T47D (cell line): ENCODE data around the gene HVCN1.

Experiments used
- DNase-seq, 2 experiments: peaks; one replicate each; pipeline versions ENCODE4 v3.0.0 to v3.0.0-alpha.2; 2011 to 2012; ENCODE audit warnings: low read depth in 1 of 2, low spot score in 1 of 2
- JUND ChIP-seq: IDR thresholded peaks from 2 replicates; pipeline ENCODE4 v1.6.1; 2012; ENCODE audit warnings: low read depth
- in situ Hi-C: cut with HindIII; loops from 2 replicates; pipeline ENCODE4 v1.10.0; 2016; ENCODE audit warnings: low sequenced_read_pairs, low pct_unique_long_range_greater_than_20kb

Gene HVCN1

GRCh38 chr12:110720516-110720915, 31.6 kb upstream of the HVCN1 start:
- no peak for TF ChIP-seq JUND
- in situ Hi-C loops = no loop called here
- no peak for DNase-seq

- in situ Hi-C loops = no loop called here
These were observed 29.4 kb upstream of the HVCN1 start for GRCh38 chr12:110718222-110718908.

GRCh38 chr12:110717037-110717436, 28.1 kb upstream of the HVCN1 start:
- TF ChIP-seq JUND = no peak
- no peak for DNase-seq
- in situ Hi-C loops = no loop called here

More at GRCh38 chr12:110718222-110718908, 29.4 kb upstream of the HVCN1 start:
- TF ChIP-seq JUND = no peak
- no peak for DNase-seq

GRCh38 chr12:110708917-110709316, 20.0 kb upstream of the HVCN1 start:
- no peak for DNase-seq
- no peak for TF ChIP-seq JUND
- in situ Hi-C loops = no loop called here

- in situ Hi-C loops = no loop called here
These were observed 16.4 kb upstream of the HVCN1 start for GRCh38 chr12:110705309-110705708.

GRCh38 chr12:110704750-110705149, 15.8 kb upstream of the HVCN1 start:
- DNase-seq = peak; percentile 70 to 78
- in situ Hi-C loops = no loop called here
- no peak for TF ChIP-seq JUND

More at GRCh38 chr12:110705309-110705708, 16.4 kb upstream of the HVCN1 start:
- TF ChIP-seq JUND = no peak
- DNase-seq = no peak

- TF ChIP-seq JUND = no peak
- in situ Hi-C loops = no loop called here
- DNase-seq = no peak
These were observed 15.3 kb upstream of the HVCN1 start for GRCh38 chr12:110704231-110704630.

GRCh38 chr12:110702081-110702480, 13.2 kb upstream of the HVCN1 start:
- in situ Hi-C loops = no loop called here
- no peak for TF ChIP-seq JUND
- DNase-seq = no peak

- in situ Hi-C loops = no loop called here
- DNase-seq = no peak
These were observed 10.9 kb upstream of the HVCN1 start for GRCh38 chr12:110699591-110700445.

GRCh38 chr12:110698171-110698902, 9.4 kb upstream of the HVCN1 start:
- TF ChIP-seq JUND = no peak
- DNase-seq = peak; percentile 73 to 95
- in situ Hi-C loops = no loop called here

More at GRCh38 chr12:110699591-110700445, 10.9 kb upstream of the HVCN1 start:
- TF ChIP-seq JUND = no peak

- in situ Hi-C loops = no loop called here
- TF ChIP-seq JUND = no peak
- DNase-seq = no peak
These were observed 8.3 kb upstream of the HVCN1 start for GRCh38 chr12:110697236-110697635.

GRCh38 chr12:110696283-110696682, 7.4 kb upstream of the HVCN1 start:
- DNase-seq = no peak
- in situ Hi-C loops = no loop called here
- TF ChIP-seq JUND = no peak
